KG1 (cell line): ENCODE data around the gene CCNT2.
"Not testable (repeated sequence)": the region's sequence is repeated elsewhere in the genome, so short reads cannot be mapped to it uniquely, and the experiment has no call there.

ENCODE experiments used
- DNase-seq: peaks from one replicate; lab custom pipeline; 2025; lab: John Stamatoyannopoulos, UW

The CCNT2 gene

GRCh38 chr2:134975281-134976009, 56.8 kb downstream of the CCNT2 start:
- DNase-seq = no peak

DNA sequence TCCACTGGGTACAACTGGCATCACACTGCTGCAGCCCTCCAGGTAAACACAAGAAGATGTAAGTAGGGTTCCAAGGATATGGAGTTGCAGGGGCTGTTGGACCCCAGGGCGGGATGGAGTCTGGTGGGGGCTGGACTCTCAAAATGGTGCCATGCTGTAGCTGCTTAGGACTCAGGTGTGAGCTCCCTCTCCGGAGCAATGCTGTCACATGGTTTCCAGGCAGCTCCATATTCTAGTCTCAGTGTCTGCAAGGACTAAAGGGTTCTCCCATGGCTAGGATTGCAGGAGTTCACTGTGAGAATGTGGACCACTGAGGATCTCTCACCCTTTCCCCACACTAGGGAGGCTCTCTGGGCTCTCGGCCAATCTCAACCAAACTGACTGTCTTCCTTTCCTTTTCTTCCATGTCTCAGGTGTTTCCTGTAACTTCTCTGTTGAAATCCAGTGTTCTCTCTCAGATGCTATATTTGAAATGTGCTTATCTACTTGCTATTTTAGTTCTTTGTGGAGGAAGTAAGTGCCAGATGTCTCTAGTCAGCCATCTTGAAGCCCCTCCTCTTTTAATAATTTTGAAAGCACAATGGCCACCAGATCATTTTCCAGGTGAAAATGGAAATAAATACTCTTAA, 57.6 kb downstream of the CCNT2 start:
- no peak for DNase-seq

DNA sequence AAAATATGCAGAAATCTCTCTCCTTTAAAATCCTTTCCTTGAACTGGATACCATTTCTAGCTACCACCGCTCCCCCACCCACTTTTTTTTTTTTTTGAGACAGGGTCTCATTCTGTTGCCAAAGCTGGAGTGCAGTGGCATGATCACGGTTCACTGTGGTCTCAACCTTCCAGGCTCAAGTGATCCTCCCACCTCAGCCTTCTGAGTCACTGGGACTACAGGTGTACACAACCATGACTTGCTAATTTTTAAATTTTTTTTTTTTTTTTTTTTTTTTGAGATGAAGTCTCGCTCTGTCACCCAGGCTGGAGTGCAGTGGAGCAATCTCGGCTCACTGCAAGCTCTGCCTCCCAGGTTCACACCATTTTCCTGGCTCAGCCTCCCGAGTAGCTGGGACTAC, 58.5 kb downstream of the CCNT2 start:
- DNase-seq = not testable (repeated sequence)

- DNase-seq = no peak
Measured at GRCh38 chr2:134979221-134979620, 60.6 kb downstream of the CCNT2 start.

- no peak for DNase-seq
Measured at GRCh38 chr2:134980639-134981038, 62.0 kb downstream of the CCNT2 start.

DNA sequence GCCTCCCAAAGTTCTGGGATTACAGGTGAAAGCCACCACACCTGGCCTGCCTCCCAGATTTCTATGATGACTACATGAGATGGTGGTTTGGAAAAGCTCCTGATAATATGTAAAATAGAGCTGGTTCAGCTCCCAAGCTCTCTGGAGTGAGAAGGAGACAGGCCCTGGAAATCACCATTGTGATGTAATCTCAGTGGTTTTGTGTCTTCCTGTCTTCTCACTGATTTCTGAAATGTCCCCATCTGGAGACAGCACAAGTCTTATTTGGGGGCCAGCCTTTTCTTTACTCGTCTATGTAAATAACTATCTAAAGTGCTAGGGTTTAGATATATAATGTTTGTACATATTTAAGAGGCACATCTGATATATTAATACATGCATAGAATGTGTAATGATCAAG, 64.0 kb downstream of the CCNT2 start:
- DNase-seq = no peak

- no peak for DNase-seq
Measured at GRCh38 chr2:134985061-134985460, 66.4 kb downstream of the CCNT2 start.

DNA sequence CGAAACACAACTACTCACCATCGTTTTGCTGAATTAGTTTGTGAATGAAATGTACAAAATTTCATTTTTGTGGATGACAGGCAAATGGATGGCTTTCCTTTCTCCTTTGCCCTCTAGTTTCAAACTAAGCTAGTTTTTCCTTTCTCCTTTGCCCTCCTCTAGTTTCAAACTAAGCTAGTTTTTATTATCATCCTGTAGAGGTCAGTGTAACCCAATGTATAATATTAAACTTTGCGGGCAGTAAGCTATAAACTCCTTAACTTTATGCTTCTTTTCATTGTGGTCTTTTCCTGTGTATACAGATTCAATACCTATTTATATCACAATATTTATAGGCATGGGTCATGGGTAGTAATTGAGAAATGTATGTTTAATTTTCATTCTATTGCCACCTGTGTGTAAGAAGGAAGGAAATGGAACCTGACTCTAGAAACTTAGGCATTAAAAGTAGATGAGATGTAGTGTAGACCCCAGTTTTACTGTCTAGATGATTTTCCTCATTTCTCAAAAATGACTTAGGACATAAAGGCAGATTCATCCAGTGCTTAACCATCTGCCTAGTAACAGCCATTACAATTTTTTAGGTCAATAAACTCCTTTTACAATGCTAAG, 70.5 kb downstream of the CCNT2 start:
- DNase-seq = no peak

DNA sequence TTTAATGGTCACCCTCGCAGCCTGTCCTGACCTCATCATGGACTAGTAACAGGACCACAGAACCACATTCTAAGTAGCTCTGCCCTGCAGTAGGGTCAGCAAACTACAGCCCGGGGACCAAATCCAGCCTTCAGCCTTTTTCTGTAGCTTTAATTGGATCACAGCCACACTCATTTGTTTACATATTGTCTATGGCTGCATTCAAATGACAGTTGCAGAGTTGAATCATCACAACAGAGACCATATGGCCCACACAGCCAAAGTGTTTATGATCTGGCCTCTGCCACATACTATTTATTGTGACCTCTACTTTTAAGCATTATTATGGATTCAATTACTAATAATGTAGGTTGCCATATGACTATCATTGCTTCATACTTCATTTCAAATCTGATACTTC, 80.9 kb downstream of the CCNT2 start:
- DNase-seq = no peak

- no peak for DNase-seq
Measured at GRCh38 chr2:135002836-135003235, 84.2 kb downstream of the CCNT2 start.

DNA sequence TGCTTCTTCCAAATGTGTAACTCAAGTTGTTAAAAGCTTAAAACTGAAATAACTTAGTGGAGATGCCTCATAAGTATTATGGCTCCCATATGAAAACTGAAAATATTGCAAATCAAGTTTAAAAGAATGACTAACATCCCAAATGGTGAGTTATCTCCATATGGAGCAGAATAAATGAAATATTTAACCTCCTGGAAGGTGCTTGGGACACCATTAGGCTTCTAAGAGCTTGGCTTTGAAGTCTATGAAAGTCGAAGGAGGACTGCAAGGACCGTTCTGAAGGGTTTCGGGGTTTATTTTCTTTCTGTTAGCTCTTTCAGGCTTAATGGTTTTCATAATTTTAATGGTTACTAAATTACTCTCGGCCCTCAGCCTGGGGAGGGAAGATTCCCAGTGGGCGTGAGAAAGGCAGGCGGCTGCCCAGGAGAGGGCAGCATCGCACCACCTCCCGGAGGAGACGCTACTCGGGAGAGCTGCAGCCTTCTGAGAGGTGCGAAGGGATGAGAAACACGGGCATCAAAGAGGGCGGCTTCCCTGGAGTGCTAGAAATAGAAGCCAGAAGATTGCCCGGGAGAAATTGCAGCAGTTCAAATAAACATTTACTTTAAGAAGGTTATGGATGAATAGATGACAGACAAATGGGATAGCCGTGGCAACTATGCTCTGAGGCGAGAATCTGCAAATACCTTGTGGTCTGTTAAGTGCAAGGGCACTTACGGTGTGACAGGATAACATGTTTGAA, 85.6 kb downstream of the CCNT2 start:
- DNase-seq = peak; percentile 31

- DNase-seq = no peak
Measured at GRCh38 chr2:135005753-135006152, 87.1 kb downstream of the CCNT2 start.
